HG03439 (cell line): ENCODE data around the gene PLAAT2.
"Not testable (repeated sequence)": the region's sequence is repeated elsewhere in the genome, so short reads cannot be mapped to it uniquely, and the experiment has no call there.

ENCODE experiments used
- ATAC-seq: cut with Tn5 transposase; IDR thresholded peaks from one replicate; pipeline ENCODE4 v1.9.1; 2021; ENCODE audit warnings: mild to moderate bottlenecking, moderate library complexity; ENCODE audit not compliant: unreplicated experiment

The PLAAT2 gene

GRCh38 chr11:63551091-63551888 lies 11.9 kb downstream of the PLAAT2 start:
- no peak for ATAC-seq

- not testable (repeated sequence) for ATAC-seq
Measured at GRCh38 chr11:63550156-63550700, 13.0 kb downstream of the PLAAT2 start.

DNA sequence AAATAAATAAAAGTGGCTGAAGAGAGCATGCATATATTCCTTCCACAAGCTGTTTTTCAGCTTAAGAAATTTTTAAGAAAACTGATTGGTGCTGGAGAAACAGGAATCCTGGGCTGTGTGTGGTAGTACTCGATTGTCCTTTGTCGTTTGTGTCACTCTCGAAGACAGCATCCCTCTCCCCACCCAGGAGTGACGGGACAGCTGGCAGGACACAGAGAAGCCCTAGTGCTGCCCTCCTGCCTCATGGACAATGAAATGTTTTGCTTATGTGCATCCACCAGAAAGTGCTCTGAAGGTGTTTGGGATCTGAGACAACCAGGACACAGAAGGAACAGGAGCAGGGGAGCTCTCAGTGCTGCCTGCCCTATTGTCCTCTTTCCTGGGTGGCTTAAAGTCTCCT lies 13.8 kb downstream of the PLAAT2 start:
- no peak for ATAC-seq

DNA sequence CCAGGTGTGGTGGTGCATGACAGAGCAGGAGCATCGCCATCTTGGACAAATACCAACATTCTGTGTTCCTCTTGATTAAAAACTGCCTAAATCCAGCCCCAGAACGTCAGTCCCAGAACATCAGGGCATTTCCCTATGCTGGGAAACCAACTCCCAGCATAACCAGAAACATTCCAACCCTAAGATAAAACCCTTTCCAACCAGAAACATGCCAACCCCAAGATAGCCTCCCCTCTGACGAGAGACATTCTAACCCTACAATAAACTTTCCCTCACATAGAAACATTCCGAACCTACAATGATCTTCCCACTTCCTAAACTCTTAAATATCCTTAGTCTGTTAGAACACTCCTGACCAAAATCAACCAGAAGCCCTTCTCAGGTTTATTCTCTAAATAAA lies 15.0 kb downstream of the PLAAT2 start:
- no peak for ATAC-seq

GRCh38 chr11:63547061-63547460 lies 16.1 kb downstream of the PLAAT2 start:
- no peak for ATAC-seq

DNA sequence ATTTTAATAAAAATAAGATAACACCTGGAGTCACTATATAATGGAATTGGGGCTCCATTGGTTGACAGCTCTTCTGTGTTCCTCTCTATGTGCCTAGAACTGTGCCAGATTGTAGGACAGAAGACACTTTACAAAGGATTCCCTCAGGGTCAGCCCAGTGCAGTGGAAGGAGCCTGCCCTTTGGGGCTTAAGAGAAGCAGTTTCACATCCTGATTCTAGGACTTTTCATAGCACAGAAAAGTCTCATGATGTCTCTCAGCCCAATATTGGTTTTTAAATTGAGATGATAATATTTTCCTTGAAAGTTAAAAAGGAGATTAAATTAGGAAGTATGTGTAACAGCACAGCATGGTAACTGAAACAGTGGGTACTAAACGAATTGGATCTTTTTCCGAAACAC lies 19.5 kb downstream of the PLAAT2 start:
- ATAC-seq: no peak

- ATAC-seq: not testable (repeated sequence)
Measured at GRCh38 chr11:63542506-63542905, 20.7 kb downstream of the PLAAT2 start.

GRCh38 chr11:63537293-63538101 lies 25.7 kb downstream of the PLAAT2 start:
- ATAC-seq: no peak

- no peak for ATAC-seq
Measured at GRCh38 chr11:63536669-63537292, 26.4 kb downstream of the PLAAT2 start, which contains the start of gene PLAAT4. TSS of gene PLAAT4 (plus strand) at chr11:63536808. CDS start at chr11:63536869, 61 bp downstream.

DNA sequence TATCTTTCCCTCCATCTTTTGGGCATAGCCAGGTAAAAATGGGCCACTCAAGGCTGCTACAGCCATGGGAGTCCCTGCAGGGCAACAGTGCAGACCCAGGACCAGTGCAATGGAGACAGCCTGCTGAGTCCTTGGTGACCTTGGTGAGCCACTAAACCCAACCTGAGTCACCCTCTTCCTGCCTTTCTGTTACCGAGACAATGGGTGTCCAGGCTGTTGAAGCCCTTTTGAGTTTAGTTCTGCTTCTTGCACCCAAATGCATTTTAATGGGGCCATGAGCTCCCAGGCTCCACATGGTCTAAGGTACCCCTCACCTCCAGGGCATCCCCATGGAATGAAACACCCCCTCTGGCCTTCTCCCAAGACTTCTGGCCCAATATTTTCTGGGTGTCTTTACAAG lies 27.4 kb downstream of the PLAAT2 start:
- ATAC-seq: no peak

DNA sequence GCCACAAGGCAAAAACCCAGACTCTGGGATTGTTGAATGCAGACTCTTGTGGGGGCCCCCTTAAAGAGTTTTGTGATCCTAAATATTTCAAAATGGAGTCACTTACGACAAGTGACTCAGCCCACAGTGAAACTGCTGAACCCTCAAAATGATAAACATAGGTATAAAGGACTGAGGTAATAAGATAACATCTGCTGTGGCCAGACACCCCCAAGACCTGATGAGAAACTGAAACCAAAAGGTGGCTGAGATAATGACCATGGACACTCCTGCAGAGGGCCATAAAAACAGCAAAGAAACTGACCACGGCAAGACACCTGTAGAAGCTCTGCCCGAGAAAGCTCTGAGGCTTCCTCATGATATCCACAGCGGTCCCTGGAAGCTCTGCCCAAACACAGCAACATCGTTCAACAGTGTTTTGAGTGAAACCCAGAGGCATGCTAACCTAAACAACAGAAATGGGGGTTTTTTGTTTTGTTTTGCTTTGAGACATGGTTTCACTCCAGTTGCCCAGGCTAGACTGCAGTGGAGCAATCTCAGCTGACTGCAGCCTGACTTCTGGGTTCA lies 28.2 kb downstream of the PLAAT2 start:
- peak; percentile 43 for ATAC-seq

DNA sequence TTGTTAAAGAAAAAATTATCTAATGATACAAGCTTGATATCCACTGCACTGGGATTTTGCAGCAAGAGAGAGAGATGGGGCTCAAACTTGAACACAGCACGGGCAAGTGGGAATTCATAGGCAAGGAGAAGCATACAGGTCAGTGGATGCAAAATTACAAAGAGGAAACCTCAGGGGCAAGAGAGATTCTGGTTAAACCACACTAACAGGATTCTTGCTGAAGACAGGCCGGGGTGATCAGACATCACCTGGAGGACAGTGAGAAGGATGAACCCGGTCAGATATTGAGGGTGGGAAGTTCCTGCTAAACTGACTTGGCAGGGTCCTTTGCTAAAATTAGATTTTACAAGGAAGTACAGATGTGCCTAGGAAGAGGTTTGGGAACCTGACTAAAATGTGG lies 29.1 kb downstream of the PLAAT2 start:
- ATAC-seq: no peak

GRCh38 chr11:63532799-63533475 lies 30.2 kb downstream of the PLAAT2 start:
- ATAC-seq: no peak

- no peak for ATAC-seq
Measured at GRCh38 chr11:63532117-63532516, 31.1 kb downstream of the PLAAT2 start.

- peak; percentile 72 for ATAC-seq
Measured at GRCh38 chr11:63531074-63531792, 31.9 kb downstream of the PLAAT2 start.

- no peak for ATAC-seq
Measured at GRCh38 chr11:63530021-63530420, 33.2 kb downstream of the PLAAT2 start.

GRCh38 chr11:63529373-63529772 lies 33.8 kb downstream of the PLAAT2 start:
- ATAC-seq: not testable (repeated sequence)

DNA sequence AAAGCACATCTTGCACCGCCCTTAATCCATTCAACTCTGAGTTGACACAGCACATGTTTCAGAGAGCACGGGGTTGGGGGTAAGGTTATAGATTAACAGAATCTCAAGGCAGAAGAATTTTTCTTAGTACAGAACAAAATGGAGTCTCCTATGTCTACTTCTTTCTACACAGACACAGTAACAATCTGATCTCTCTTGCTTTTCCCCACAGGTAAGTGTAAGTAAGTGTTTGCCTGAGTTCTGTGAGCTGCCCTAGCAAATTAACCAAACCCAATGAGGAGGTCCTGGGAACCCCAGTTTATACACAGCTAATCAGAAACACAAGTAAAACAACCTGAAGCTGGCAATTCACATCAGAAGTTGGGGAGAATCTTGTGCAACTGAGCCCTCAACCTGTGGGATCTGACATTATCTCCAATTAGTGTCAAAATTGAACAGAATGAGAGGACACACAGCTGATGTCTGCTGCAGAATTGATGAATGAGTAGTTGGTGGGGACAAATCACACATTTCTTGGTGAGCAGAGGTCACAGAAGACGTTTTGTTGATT lies 34.4 kb downstream of the PLAAT2 start:
- ATAC-seq: not testable (repeated sequence)

GRCh38 chr11:63528156-63528555 lies 35.0 kb downstream of the PLAAT2 start:
- not testable (repeated sequence) for ATAC-seq
